Measurements from ENCODE around the gene NEMP1. TPM values are rescaled to one million over a fixed set of nuclear protein-coding genes. Genes with fewer than 3 reads are reported as not detected.

NEMP1 gene
- total and polyA plus RNA-seq, 7 donors: 1.3 to 3.2 (median 2.4) TPM

DNA sequence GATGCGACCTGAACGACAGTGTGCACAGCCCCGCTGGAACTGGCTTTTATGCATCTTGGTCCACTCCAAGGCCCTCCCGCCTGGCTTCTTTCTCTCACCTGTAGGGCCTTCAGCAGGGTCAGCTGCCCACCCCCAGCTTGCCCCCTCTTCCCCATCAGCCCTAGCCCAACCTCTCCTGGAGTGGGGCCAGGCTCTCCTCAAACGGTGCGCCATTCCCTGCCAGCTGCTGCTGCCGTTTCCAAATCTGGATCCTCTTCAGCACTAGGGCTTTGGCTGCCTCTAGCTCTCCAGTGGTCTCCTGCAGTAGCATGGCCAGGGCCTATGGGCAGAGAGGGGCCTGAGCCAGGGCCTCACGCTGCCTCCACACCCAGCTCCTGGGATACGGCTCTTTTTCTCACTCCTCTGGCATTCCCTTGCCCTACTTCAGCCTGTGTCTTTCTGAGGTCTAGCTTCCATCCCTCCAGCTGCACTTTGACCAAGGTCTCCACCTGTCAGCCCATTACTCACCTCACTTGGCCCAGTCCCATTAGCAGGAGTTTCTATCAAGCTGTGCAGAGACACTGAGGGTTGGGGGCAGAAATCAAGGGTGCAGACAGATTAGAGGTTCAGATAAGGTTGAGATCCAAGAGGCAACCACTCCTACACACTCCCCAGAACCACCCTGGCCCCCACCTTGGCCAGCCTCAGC, 27.6 kb upstream of the NEMP1 start:
- Histone ChIP-seq H3K27ac (no peak overlapping the region), H3K4me3 (no peak overlapping the region), H3K9me3 (no peaks in the 10 kb centered on the region), H3K36me3 (ENCODE audit: insufficient read depth in 1 of 2, low read depth in 1 of 2) (peaks cover 0 to 11% of the 10 kb centered on the region in 2 donors), H3K27me3 (ENCODE audit: insufficient read depth in 3 of 3, low read length in 2 of 3) (no peaks in the 10 kb centered on the region), H3K4me1 (no peaks in the 10 kb centered on the region)
- intact Hi-C loops (cut with DNase I): no loop called here
- TF ChIP-seq, protein P1, sequence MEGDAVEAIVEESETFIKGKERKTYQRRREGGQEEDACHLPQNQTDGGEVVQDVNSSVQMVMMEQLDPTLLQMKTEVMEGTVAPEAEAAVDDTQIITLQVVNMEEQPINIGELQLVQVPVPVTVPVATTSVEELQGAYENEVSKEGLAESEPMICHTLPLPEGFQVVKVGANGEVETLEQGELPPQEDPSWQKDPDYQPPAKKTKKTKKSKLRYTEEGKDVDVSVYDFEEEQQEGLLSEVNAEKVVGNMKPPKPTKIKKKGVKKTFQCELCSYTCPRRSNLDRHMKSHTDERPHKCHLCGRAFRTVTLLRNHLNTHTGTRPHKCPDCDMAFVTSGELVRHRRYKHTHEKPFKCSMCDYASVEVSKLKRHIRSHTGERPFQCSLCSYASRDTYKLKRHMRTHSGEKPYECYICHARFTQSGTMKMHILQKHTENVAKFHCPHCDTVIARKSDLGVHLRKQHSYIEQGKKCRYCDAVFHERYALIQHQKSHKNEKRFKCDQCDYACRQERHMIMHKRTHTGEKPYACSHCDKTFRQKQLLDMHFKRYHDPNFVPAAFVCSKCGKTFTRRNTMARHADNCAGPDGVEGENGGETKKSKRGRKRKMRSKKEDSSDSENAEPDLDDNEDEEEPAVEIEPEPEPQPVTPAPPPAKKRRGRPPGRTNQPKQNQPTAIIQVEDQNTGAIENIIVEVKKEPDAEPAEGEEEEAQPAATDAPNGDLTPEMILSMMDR (IDR thresholded peaks at IDR 0.05): no peak
- 57 to 66% (median 61%) methylated on average over 9 of the region's 9 CpGs for WGBS, 3 donors
- ATAC-seq (no peak), DNase-seq (no peak)

DNA sequence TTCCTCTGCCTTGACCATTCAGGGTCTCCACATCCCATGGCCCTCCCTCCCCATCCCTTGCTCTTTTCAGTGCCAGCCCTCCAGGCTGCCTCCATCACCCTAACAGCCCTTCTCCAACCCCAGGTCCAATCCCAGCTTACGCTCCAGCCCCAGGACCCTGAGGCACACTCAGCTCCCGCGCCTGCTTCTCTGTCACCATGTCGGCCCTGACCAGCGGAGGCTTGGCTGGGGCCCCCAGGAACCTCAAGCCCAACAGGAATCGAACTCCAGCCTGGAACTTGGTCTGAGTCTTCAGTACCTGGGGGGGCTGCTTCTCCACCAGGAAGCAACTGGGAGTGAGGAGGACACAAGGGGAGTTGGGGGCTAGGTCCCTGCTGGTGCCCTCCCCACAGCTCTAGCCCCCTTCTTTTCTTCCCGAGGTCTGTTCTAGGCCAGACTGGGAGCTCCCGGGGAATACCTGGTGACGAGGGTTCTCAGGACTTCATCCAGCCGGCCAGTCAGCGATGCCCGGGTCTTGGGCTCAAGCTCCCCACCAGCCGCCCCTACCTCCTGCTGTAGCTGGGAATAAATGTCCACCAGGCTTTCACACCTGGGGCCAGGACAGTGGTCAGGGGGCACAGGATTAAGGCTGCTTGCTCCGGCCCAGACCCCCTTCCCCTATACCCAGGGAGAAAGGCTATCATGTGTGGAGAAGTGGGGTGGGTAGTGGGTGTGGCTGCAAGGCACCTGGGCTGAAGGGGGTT, 26.6 kb upstream of the NEMP1 start:
- no peak for ATAC-seq
- no peaks in the 10 kb centered on the region for H3K9me3 ChIP-seq
- H3K4me3 ChIP-seq: no peak overlapping the region
- H3K4me1 ChIP-seq: no peaks in the 10 kb centered on the region
- no peak overlapping the region for H3K27ac ChIP-seq
- peaks cover 0 to 12% of the 10 kb centered on the region in 2 donors for H3K36me3 ChIP-seq (ENCODE audit: insufficient read depth in 1 of 2, low read depth in 1 of 2)
- TF ChIP-seq, protein P1 (IDR thresholded peaks at IDR 0.05): no peak
- peak in 1 of 2 donors; percentile 49 for DNase-seq
- 91 to 95% (median 95%) methylated on average over 14 of the region's 14 CpGs for WGBS, 3 donors
- intact Hi-C loops (cut with DNase I): no loop called here
- no peaks in the 10 kb centered on the region for H3K27me3 ChIP-seq (ENCODE audit: insufficient read depth in 3 of 3, low read length in 2 of 3)

DNA sequence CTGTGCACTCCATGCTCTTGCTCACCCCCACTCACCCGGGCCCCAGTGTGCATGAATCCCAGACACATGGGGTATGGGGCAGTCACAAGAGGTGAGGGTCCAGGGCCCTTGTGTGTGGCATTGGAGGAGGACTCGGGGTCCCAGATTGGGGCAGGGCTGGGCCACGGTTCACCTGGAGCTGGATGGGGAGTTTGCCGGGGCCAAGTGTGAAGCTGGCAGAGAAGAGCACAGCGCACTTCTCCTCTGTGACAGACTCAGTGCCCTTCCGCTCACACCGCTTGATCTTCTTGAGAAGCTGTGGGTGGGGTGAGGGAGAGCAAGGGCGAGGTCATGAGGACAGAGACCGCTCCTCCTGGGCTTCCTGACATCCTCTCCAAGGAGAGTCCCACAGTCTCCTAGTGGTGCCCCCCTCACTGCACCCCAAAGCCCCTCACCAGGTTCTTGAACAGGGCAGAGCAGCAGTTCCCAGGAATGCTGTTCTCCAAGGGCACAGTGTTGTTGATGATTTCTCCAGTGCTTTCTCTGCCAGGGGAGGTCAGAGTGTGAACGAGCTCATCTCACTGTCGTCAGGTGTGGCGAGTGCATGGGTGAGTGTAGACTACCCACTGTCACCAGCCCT, 25.8 kb upstream of the NEMP1 start:
- WGBS, 3 donors: 94 to 96% (median 95%) methylated on average over 12 of the region's 12 CpGs
- H3K27me3 ChIP-seq (ENCODE audit: insufficient read depth in 3 of 3, low read length in 2 of 3): no peaks in the 10 kb centered on the region
- peaks cover 0 to 19% of the 10 kb centered on the region in 2 donors for H3K36me3 ChIP-seq (ENCODE audit: insufficient read depth in 1 of 2, low read depth in 1 of 2)
- TF ChIP-seq, protein P1 (IDR thresholded peaks at IDR 0.05): no peak
- no peak for DNase-seq
- intact Hi-C loops (cut with DNase I): no loop called here
- H3K9me3 ChIP-seq: no peaks in the 10 kb centered on the region
- no peaks in the 10 kb centered on the region for H3K4me1 ChIP-seq
- H3K27ac ChIP-seq: no peak overlapping the region
- no peak for ATAC-seq
- H3K4me3 ChIP-seq: no peak overlapping the region

DNA sequence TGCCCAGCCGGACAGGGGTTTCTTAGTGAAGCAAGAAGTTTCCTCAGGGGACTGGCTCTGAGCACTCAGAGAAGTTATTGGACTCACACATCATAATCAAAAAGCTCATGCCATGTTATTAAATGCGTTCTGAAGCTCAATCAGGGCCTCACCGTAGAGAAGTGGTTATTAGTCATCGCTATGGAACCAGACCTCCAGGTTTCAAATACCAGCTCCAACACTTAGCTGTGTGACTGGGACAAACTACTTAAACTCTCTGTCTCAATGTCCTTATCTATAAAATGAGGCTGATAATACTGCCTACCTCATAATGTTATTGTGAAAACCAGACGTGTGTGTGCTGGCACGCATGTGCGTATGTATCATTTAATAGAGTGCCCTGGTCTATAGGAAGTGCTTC, 25.3 kb upstream of the NEMP1 start:
- ATAC-seq (no peak), DNase-seq (no peak)
- no peak overlapping the region for H3K4me3 ChIP-seq
- WGBS, 3 donors: 85 to 90% (median 88%) methylated on average over 7 of the region's 7 CpGs
- H3K36me3 ChIP-seq (ENCODE audit: insufficient read depth in 1 of 2, low read depth in 1 of 2): peaks cover 0 to 23% of the 10 kb centered on the region in 2 donors
- no peaks in the 10 kb centered on the region for H3K4me1 ChIP-seq
- H3K9me3 ChIP-seq: no peaks in the 10 kb centered on the region
- H3K27ac ChIP-seq: no peak overlapping the region
- H3K27me3 ChIP-seq (ENCODE audit: insufficient read depth in 3 of 3, low read length in 2 of 3): no peaks in the 10 kb centered on the region
- intact Hi-C loops (cut with DNase I): no loop called here
- TF ChIP-seq, protein P1 (IDR thresholded peaks at IDR 0.05): no peak
